Lower leg skin (tissue), 3 donors: ENCODE results near the gene GAD2.

Experiments
- CTCF ChIP-seq, 3 donors: fragments of 450-650 bp; IDR thresholded peaks; one replicate each; pipeline ENCODE4 v1.5.1; 2016; ENCODE audit warnings: antibody characterized with exemption in 3 of 3, mild to moderate bottlenecking in 3 of 3, moderate library complexity in 2 of 3
- POLR2A ChIP-seq, 2 donors: fragments of 450-650 bp; IDR thresholded peaks; one replicate each; pipeline ENCODE4 v1.6.1; 2016 to 2017; ENCODE audit warnings: antibody characterized with exemption in 2 of 2, mild to moderate bottlenecking in 1 of 2, moderate library complexity in 1 of 2

GRCh38 chr10:26249681-26250080 lies 33.1 kb downstream of the GAD2 start:
- TF ChIP-seq CTCF (IDR thresholded peaks at IDR 0.05) (no peak), POLR2A (IDR thresholded peaks at IDR 0.05) (no peak)
